Activated T-cell treated with anti-CD3 and anti-CD28 coated beads for 24 hours (primary cell): ENCODE measurements around the gene COPS6.
A peak's percentile ranks its signal among the peaks of the same experiment; 100 is the strongest.

ENCODE experiments used
- DNase-seq: peaks from one replicate; pipeline ENCODE4 v3.0.0-alpha.2; 2020; ENCODE audit warnings: low read depth

Gene COPS6

GRCh38 chr7:100088621-100089457 lies at the start of gene COPS6:
Gene COPS6 (plus strand): TSS chr7:100088969. CDS start chr7:100088991, 22 bp downstream.
- peak; percentile 83 for DNase-seq

DNA sequence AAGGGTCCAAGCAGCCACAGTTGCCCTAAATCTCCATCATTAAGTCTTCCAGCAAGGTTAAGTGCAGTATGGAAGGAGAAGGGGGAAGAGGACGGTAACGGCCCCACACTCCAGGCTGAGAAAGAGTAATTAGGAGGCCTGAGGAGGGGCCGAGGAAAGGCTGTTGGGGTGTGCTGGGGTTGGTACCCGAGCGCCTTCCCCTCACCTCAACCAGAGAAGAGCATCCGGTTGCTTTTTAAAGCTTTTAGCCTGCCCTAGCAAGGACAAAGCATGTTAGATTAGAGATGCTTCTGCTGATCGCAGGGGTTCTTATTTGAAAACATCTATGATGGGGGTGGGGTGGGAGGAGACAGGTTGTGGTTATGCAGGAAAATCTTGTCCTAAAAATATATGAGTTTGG lies 48.2 kb upstream of the COPS6 start:
- no peak for DNase-seq

GRCh38 chr7:100044718-100045117 lies 44.1 kb upstream of the COPS6 start:
- DNase-seq: no peak

DNA sequence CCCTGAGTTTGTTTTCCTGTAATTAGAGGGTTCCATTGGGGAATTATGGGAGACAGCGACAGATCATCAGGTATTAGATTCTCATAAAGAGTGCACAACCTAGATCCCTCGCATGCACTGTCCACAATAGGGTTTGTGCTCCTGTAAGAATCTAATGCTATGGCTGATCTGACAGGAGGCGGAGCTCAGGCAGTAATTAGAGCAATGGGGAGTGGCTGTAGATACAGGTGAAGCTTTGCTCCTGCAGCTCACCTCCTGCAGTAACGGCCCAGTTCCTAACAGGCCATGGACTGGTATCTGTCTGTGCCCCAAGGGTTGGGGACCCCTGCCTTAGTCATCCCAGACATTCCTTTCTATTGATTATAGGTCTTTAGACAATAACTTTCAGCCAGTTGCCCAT lies 40.1 kb upstream of the COPS6 start:
- DNase-seq: no peak

- DNase-seq: peak; percentile 77
Measured at GRCh38 chr7:100049441-100050291, 39.1 kb upstream of the COPS6 start, which contains the start of gene ZSCAN21. Gene ZSCAN21 (plus strand): TSS chr7:100049774. CDS start chr7:100057007, 7,233 bp downstream.

DNA sequence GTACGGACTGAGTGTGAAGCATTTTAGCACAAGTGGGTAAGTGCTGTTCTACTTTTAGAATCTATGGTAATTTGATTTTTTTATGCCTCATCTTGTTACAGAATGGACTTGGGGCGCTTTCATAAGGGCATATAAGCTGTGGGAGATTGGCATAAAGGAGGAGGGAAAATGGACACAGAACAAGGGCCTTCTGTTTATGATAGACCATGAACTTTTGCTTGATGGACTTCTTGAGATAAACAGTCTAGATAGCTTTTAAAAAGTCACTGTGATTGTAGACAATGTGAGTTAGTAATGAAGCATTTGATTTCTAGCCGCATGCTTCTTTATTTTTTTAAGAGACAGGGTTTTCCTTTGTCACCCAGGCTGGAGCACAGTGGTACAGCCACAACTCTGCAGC lies 37.2 kb upstream of the COPS6 start:
- no peak for DNase-seq

GRCh38 chr7:100053215-100053614 lies 35.6 kb upstream of the COPS6 start:
- peak; percentile 10 for DNase-seq

DNA sequence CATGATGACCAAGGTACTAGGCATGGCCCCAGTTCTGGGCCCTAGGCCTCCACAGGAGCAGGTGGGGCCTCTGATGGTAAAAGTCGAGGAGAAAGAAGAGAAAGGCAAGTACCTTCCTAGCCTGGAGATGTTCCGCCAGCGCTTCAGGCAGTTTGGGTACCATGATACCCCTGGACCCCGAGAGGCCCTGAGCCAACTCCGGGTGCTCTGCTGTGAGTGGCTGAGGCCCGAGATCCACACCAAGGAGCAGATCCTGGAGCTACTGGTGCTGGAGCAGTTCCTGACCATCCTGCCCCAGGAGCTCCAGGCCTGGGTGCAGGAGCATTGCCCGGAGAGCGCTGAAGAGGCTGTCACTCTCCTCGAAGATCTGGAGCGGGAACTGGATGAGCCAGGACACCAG lies 31.8 kb upstream of the COPS6 start:
- DNase-seq: no peak

GRCh38 chr7:100059251-100059739 lies 29.5 kb upstream of the COPS6 start:
- DNase-seq: no peak

DNA sequence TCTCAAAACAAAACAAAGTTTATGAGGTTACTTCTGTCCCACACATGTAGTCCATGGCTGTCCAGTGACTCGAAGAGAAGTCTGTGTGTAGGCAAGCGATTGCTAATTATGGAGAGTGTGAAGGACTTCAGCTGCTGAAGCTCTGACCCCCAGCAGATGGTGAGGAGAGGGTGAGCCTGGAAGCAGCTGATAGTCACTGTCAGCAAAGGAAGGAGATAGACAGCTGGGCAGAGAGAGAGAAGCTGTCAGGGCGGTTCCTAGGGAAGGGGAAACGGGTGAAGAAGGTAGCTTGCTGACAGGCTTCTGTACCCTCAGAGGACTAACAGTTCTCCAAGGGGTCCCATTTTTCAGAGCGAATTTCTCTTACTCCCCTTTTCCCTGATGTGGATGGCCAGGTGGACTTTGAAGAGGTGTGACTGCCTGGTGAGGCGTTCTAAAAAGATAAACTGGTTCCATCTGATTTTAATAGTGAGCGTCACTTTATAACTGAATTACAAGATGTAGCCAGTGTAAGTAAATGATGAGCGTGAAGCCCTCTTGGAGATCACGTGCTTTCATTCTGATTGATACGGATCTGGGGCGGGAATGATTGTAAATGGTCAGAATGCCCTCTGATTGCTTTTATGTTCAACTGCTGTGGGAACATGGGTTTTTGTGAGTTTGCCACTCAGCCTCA lies 27.1 kb upstream of the COPS6 start:
- DNase-seq: no peak

- no peak for DNase-seq
Measured at GRCh38 chr7:100063376-100063775, 25.4 kb upstream of the COPS6 start.

GRCh38 chr7:100064162-100064561 lies 24.6 kb upstream of the COPS6 start:
- no peak for DNase-seq

GRCh38 chr7:100065452-100066186 lies 23.1 kb upstream of the COPS6 start:
- no peak for DNase-seq

DNA sequence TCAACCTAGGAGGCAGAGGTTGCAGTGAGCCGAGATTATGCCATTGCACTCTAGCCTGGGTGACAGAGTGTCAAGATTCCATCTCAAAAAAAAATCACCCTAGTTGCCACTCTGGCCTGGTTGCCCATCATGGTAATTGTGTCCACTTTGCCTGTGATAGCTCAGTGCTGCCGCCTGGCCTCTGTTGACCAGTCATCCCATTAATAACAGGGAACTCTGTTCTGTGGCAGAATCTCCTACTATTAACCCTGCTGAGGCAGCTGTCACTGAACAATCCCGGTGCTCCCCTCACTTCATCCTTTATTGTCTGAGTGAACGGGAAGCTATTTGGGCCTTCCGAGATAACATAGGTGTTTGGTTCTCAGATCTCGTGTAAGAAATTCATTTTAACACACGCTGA lies 21.8 kb upstream of the COPS6 start:
- no peak for DNase-seq

- DNase-seq: no peak
Measured at GRCh38 chr7:100069991-100070390, 18.8 kb upstream of the COPS6 start.

- no peak for DNase-seq
Measured at GRCh38 chr7:100071018-100071723, 17.6 kb upstream of the COPS6 start.

GRCh38 chr7:100072462-100072861 lies 16.3 kb upstream of the COPS6 start:
- no peak for DNase-seq

GRCh38 chr7:100074841-100075240 lies 13.9 kb upstream of the COPS6 start:
- no peak for DNase-seq

DNA sequence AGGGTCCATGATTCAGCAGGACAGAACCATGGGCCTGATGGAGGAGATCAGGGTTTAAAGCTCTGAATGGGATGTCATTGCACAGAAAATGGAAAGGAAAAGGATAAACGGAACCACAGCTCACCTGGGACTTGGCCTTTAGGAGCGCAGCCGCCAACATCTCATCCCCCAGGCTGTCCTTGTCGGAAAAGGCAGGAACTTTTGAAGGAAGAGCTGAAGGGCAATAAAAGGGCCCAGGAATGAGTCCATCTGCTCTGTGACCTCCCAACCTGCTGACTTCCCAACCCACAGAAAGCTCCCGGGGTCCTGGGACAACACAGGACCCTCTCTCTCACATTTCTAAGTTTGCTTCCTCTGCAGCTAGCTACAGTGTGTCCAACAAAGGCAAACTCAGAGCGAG lies 13.4 kb upstream of the COPS6 start:
- no peak for DNase-seq

DNA sequence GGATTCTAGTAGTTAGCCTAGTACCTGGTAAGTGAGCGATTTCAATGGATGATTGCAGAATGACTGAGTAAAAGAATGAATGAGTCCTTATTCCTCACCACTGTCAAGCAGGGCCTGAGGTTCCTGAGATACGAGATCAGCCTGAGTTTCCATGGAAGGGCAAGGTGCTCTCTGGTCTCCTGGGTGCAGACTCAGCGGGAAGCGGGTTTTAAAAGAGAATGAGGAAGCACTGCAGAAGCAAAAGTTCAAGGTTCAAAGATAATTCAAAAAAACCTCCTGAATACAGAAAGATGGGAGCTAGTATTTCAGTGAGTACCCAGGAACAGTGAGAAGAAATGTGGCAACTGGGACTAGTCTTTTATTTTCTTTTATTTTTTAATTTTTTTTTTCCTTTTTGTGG lies 11.6 kb upstream of the COPS6 start:
- no peak for DNase-seq

DNA sequence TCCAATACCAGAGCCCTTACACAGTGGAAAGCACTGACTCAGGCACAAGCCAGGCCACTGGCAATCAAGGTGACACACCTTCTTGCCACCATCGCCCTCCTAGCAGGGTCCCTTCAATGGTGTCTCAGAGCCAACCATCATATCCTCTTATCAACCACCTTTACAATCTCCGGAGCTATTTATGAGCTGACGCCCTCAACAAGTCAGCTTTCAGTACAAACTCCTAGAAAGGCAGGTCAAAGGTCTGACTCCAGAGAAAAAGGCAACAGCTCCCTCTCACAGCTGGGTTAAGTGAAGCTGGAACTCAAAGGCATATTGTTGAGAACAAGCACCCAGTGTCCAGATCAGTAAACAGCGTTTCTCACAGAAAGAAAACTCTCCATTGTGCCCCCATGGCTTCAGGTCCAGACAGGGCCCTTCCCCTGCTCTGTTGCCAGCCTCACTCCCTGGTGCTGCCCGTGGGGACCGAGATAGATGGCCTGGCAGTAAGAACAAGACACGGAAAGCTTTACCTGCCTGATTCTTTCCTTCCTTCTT lies 9.7 kb upstream of the COPS6 start:
- no peak for DNase-seq
